Stimulated activated CD4-positive, alpha-beta T cell treated with anti-CD3 and anti-CD28 coated beads, Interleukin-4, amount 100 ng/mL, for 1 hour (primary cell): ENCODE results near the gene CPM.
"Not testable (repeated sequence)": the region's sequence is repeated elsewhere in the genome, so short reads cannot be mapped to it uniquely, and the experiment has no call there.

Experiments
- DNase-seq: peaks from one replicate; pipeline ENCODE4 v3.0.0-alpha.2; 2020

CPM gene

DNA sequence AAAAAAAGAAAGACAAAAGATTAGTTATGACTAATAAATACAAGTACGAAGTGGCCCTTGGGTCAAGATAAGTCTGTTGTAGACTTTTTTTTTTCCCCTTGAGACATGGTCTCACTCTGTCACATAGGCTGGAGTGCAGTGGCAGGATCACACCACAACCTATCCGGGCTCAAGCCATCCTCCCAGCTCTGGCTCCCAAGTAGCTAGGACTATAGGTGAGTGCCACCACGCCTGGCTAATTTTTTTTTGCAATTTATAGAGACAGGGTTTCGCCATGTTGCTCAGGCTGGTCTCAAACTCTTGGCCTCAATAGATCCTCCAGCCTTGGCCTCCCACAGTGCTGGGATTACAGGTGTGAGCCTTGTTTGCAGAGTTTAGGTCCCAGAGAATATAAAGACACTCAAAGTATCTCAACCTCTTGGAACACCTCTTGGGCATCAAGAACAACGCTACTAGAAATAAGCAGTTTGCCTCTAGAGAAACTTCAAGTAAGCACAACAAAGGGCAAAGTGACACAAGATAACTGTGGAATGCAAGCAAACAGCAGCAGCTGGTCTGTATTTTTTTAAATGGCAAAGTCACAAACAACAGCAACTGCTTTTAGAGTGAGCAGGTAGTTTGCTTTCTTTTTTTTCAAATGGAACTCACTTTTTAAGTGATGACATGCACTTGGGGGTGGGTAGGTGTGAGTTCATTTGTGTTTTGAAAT is 128.9 kb downstream of the CPM start:
- no peak for DNase-seq

- DNase-seq: not testable (repeated sequence)
Observed at GRCh38 chr12:68802911-68803651, 129.9 kb downstream of the CPM start.

GRCh38 chr12:68802372-68802745 is 130.6 kb downstream of the CPM start:
- DNase-seq: not testable (repeated sequence)
